Thyroid gland (tissue), 4 donors: Measurements from ENCODE around the gene ANKHD1. TPM values are rescaled to one million over a fixed set of nuclear protein-coding genes. Genes with fewer than 3 reads are reported as not detected.

Experiments
- DNase-seq, 2 donors: peaks; one replicate each; pipeline ENCODE4 v3.0.0-alpha.2; 2019
- H3K27ac ChIP-seq, 3 donors: fragments of 200-600 bp; sonication (generic); 1 replicate in 2 of 3; 2 replicates in 1 of 3; pipeline ENCODE4 v1.5.1; 2016 to 2019; ENCODE audit warnings: mild to moderate bottlenecking in 1 of 3, moderate library complexity in 1 of 3
- H3K27me3 ChIP-seq: fragments of 200-600 bp; sonication (generic); one replicate; pipeline ENCODE4 v1.5.1; 2019
- H3K36me3 ChIP-seq, 2 donors: fragments of 200-600 bp; sonication (generic); one replicate each; pipeline ENCODE4 v1.5.1; 2016 to 2019
- H3K4me1 ChIP-seq, 2 donors: fragments of 200-600 bp; sonication (generic); one replicate each; pipeline ENCODE4 v1.5.1; 2017 to 2019
- H3K4me3 ChIP-seq, 3 donors: fragments of 200-600 bp; sonication (generic); replicated peaks in 1 of 3; 1 replicate in 2 of 3; 2 replicates in 1 of 3; pipeline ENCODE4 v1.5.1; 2016; ENCODE audit warnings: mild to moderate bottlenecking in 1 of 3
- H3K9me3 ChIP-seq: fragments of 200-600 bp; sonication (generic); one replicate; pipeline ENCODE4 v1.5.1; 2017
- POLR2A ChIP-seq, 2 donors: fragments of 450-650 bp; IDR thresholded peaks; one replicate each; pipeline ENCODE4 v1.6.1; 2017; ENCODE audit warnings: antibody characterized with exemption in 2 of 2, mild to moderate bottlenecking in 2 of 2, moderate library complexity in 1 of 2
- whole genome bisulfite sequencing, 2 donors: methylation state at CpG; one replicate each; pipeline ENCODE4 v1.1.5; 2017; 5-methylcytosine and 5-hydroxymethylcytosine counted together
- intact Hi-C: fragments of 100-400 bp; cut with DNase I; formaldehyde crosslinking; loops from one replicate; pipeline ENCODE4 v1.15.1; 2023
- total RNA-seq, 4 donors: library from RNA; depleted of rRNA; stranded (reverse); fragments of >200 nt; gene quantifications; one replicate each; pipeline ENCODE4 v1.2.3, GENCODE V29; 2016
- TF ChIP-seq, protein P1 (sequence below), 6 experiments: fragments of 200-600 bp in 3 of 6; fragments of 450-650 bp in 3 of 6; sonication (generic) in 3 of 6; IDR thresholded peaks; one replicate each; pipeline ENCODE4 v1.5.1; 2016 to 2019; ENCODE audit warnings: antibody characterized with exemption in 6 of 6, mild to moderate bottlenecking in 2 of 6, inconsistent platforms in 1 of 6, moderate library complexity in 1 of 6

ANKHD1 gene
- total RNA-seq, 4 donors from 2014 or later: 148 to 247 (median 163) TPM

DNA sequence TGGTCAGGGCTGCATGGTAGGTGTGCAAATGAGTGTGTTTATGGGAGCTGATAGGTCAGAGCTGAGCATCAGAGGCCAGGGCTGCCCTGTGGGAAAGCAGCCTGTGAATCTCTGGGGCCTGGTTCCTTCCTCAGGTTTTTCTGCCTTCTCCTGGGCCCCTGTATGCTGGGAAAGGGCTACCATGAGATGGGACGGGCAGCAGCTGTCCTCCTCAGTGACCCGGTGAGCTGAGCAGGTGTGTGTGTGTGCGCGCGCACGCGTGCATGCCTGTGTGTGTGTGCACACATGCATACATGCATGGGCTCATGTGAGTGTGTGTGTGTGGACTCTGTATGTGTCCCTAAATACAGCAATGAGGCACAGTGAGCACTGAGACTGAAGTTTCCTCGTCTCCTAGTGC is 39.3 kb upstream of the ANKHD1 start:
- no peak for DNase-seq
- Histone ChIP-seq H3K27me3 (no peaks in the 10 kb centered on the region), H3K9me3 (no peaks in the 10 kb centered on the region), H3K36me3 (no peaks in the 10 kb centered on the region), H3K27ac (no peak overlapping the region), H3K4me3 (no peak overlapping the region), H3K4me1 (peaks cover 0 to 7% of the 10 kb centered on the region in 2 donors)
- WGBS, 2 donors: 84 to 90% methylated on average over 6 to 8 of the region's 8 CpGs
- intact Hi-C loops: no loop called here
- TF ChIP-seq, protein P1, sequence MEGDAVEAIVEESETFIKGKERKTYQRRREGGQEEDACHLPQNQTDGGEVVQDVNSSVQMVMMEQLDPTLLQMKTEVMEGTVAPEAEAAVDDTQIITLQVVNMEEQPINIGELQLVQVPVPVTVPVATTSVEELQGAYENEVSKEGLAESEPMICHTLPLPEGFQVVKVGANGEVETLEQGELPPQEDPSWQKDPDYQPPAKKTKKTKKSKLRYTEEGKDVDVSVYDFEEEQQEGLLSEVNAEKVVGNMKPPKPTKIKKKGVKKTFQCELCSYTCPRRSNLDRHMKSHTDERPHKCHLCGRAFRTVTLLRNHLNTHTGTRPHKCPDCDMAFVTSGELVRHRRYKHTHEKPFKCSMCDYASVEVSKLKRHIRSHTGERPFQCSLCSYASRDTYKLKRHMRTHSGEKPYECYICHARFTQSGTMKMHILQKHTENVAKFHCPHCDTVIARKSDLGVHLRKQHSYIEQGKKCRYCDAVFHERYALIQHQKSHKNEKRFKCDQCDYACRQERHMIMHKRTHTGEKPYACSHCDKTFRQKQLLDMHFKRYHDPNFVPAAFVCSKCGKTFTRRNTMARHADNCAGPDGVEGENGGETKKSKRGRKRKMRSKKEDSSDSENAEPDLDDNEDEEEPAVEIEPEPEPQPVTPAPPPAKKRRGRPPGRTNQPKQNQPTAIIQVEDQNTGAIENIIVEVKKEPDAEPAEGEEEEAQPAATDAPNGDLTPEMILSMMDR (IDR thresholded peaks at IDR 0.05): no peak
- TF ChIP-seq POLR2A (IDR thresholded peaks at IDR 0.05): no peak

DNA sequence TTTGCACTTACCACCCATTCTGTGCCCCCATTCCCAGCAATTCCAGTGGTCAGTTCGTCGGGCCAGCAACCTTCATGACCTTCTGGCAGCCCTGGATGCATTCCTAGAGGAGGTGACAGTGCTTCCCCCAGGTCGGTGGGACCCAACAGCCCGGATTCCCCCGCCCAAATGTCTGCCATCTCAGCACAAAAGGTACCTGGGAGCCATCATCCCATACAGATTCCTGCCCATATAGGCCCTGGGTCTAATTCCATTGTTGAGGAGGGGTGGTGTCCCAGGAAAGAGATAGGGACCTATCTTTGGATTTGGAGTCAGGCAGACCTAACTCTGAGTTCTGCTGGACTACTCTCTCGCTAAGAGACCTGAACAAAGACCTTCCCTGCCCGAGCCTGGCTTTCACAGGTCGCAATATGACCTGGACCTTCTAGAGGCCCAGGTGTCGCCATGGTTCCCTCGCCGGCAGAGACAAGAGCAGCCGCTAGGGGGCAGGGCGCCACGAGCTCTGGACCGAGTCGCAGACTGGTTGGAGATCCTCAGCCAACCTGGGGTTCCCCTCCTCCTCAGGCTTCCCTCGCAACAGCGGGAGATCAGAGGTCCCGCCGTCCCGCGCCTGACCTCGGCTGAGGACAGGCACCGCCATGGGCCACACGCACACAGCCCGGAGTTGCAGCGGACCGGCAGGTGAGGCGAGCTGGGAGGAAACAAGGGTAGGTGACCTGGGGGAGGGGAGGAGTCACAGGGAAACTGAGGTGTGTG is 38.6 kb upstream of the ANKHD1 start:
- TF ChIP-seq, protein P1 (IDR thresholded peaks at IDR 0.05): peak; percentile 69 to 95 (median 84)
- no peak for TF ChIP-seq POLR2A (IDR thresholded peaks at IDR 0.05)

DNA sequence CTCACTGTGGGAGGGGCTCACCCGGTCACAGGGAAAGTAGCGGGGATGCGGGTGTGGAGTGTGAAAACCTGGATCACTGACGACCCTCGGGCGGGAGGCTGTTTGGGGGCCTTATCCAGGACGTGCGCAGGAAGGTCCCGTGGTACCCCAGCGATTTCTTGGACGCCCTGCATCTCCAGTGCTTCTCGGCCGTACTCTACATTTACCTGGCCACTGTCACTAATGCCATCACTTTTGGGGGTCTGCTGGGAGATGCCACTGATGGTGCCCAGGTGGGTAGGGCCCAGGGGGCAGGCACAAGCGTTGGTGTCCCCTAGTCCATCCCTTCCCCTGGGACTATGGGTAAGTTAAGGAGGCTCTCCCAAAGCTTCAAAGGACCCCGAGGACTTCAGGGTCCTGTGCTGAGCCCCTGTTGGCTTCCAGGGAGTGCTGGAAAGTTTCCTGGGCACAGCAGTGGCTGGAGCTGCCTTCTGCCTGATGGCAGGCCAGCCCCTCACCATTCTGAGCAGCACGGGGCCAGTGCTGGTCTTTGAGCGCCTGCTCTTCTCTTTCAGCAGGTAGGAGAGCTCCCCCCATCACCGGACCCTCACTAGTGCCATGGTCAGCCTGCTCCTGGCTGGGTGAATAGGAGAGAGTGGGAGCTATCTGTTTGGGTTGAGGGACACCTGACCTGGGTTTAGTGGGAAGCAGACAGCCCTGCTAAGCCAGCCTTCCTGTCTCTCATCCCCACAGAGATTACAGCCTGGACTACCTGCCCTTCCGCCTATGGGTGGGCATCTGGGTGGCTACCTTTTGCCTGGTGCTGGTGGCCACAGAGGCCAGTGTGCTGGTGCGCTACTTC is 37.8 kb upstream of the ANKHD1 start:
- Histone ChIP-seq H3K36me3 (no peaks in the 10 kb centered on the region), H3K9me3 (no peaks in the 10 kb centered on the region), H3K27ac (no peak overlapping the region), H3K4me1 (peaks cover 0 to 4% of the 10 kb centered on the region in 2 donors), H3K27me3 (no peaks in the 10 kb centered on the region), H3K4me3 (no peak overlapping the region)
- intact Hi-C loops: no loop called here
- 46 to 51% methylated on average over 15 to 20 of the region's 20 CpGs for WGBS, 2 donors
- no peak for DNase-seq
- no peak for TF ChIP-seq POLR2A (IDR thresholded peaks at IDR 0.05)
- TF ChIP-seq, protein P1 (IDR thresholded peaks at IDR 0.05): no peak

More for the DNA sequence above, 38.6 kb upstream of the ANKHD1 start:
- H3K27ac ChIP-seq: no peak overlapping the region
- no peak overlapping the region for H3K4me3 ChIP-seq
- 19 to 23% methylated on average over 12 to 19 of the region's 29 CpGs for WGBS, 2 donors
- H3K9me3 ChIP-seq: no peaks in the 10 kb centered on the region
- H3K27me3 ChIP-seq: no peaks in the 10 kb centered on the region
- H3K36me3 ChIP-seq: no peaks in the 10 kb centered on the region
- intact Hi-C loops: no loop called here
- H3K4me1 ChIP-seq: peaks cover 0 to 4% of the 10 kb centered on the region in 2 donors
- peak; percentile 74 to 84 for DNase-seq

DNA sequence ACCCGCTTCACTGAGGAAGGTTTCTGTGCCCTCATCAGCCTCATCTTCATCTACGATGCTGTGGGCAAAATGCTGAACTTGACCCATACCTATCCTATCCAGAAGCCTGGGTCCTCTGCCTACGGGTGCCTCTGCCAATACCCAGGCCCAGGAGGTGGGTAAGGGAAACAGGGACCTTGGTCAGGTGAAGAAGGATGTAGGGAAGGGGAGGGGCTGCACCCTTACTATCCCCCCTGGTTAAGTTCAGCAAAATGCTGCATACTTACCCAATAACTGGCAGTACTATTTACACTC is 37.2 kb upstream of the ANKHD1 start:
- Histone ChIP-seq H3K4me3 (no peak overlapping the region), H3K36me3 (no peaks in the 10 kb centered on the region), H3K4me1 (peaks cover 0 to 4% of the 10 kb centered on the region in 2 donors), H3K27me3 (no peaks in the 10 kb centered on the region), H3K9me3 (no peaks in the 10 kb centered on the region), H3K27ac (no peak overlapping the region)
- TF ChIP-seq, protein P1 (IDR thresholded peaks at IDR 0.05): no peak
- no peak for TF ChIP-seq POLR2A (IDR thresholded peaks at IDR 0.05)
- DNase-seq: no peak
- intact Hi-C loops: no loop called here
- 100% methylated on average over 3 of the region's 3 CpGs for WGBS, 2 donors

DNA sequence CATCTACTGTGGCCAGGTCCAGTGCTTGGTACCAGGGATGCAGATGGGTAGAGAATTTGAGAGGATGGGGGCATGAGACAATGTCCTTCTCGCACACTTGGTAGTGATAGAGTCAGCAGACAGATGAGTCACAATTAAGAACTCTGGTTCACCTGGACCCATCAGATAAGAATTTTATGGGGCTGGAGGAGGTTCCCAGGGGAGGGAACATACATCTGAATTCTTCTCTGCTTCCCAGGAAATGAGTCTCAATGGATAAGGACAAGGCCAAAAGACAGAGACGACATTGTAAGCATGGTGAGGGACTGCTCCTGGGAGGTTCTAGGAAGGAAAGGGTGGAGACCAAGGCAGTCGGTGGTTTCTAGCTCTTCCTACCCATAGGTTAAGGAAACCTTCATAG is 36.4 kb upstream of the ANKHD1 start:
- Histone ChIP-seq H3K4me1 (peaks cover 0 to under 1% of the 10 kb centered on the region in 2 donors), H3K4me3 (no peak overlapping the region), H3K27me3 (no peaks in the 10 kb centered on the region), H3K36me3 (no peaks in the 10 kb centered on the region), H3K27ac (no peak overlapping the region), H3K9me3 (no peaks in the 10 kb centered on the region)
- intact Hi-C loops: no loop called here
- 77 to 83% methylated on average over 3 of the region's 3 CpGs for WGBS, 2 donors
- DNase-seq: no peak
- no peak for TF ChIP-seq POLR2A (IDR thresholded peaks at IDR 0.05)
- TF ChIP-seq, protein P1 (IDR thresholded peaks at IDR 0.05): no peak
